OCI-LY1 (cell line): Measurements from ENCODE around the gene GNA12.

Experiments
- CTCF ChIP-seq: fragments of 200-600 bp; sonication (generic), shearing (Covaris generic); IDR thresholded peaks from 2 replicates; pipeline ENCODE4 v1.5.1; 2017; ENCODE audit warnings: mild to moderate bottlenecking, antibody characterized with exemption, low read length, moderate library complexity, mixed read lengths
- EZH2 ChIP-seq: fragments of 200-600 bp; sonication (generic), shearing (Covaris generic); IDR thresholded peaks from 2 replicates; pipeline ENCODE4 v1.8.0; 2017; ENCODE audit warnings: borderline replicate concordance, mixed run types, mild to moderate bottlenecking, antibody characterized with exemption, low read length, moderate library complexity, mixed read lengths

- TF ChIP-seq CTCF (no peak), EZH2 (no peak)
These were observed 6.6 kb downstream of the GNA12 start for GRCh38 chr7:2837496-2837895.
